HS-27A (cell line): ENCODE results near the gene PDAP1.
"Not testable (repeated sequence)": the region's sequence is repeated elsewhere in the genome, so short reads cannot be mapped to it uniquely, and the experiment has no call there.

Experiments used
- DNase-seq: peaks from one replicate; pipeline ENCODE4 v3.0.0-alpha.2; 2012; ENCODE audit warnings: low read depth, missing footprints

Gene PDAP1

GRCh38 chr7:99379043-99379577 lies 29.3 kb downstream of the PDAP1 start:
- DNase-seq: no peak

- DNase-seq: no peak
Observed at GRCh38 chr7:99375070-99375807, 33.2 kb downstream of the PDAP1 start.

- no peak for DNase-seq
Observed at GRCh38 chr7:99374111-99375064, 34.0 kb downstream of the PDAP1 start, which contains the start of gene ARPC1B. Gene ARPC1B (plus strand): TSS chr7:99374730. CDS start chr7:99385715, 10,985 bp downstream.

GRCh38 chr7:99373091-99374066 lies 35.0 kb downstream of the PDAP1 start:
- no peak for DNase-seq

GRCh38 chr7:99372275-99373090 lies 35.9 kb downstream of the PDAP1 start:
- no peak for DNase-seq

GRCh38 chr7:99371376-99371920 lies 36.9 kb downstream of the PDAP1 start:
- DNase-seq: no peak

- no peak for DNase-seq
Observed at GRCh38 chr7:99369767-99370391, 38.5 kb downstream of the PDAP1 start.

- DNase-seq: no peak
Observed at GRCh38 chr7:99368750-99369389, 39.5 kb downstream of the PDAP1 start.

- DNase-seq: no peak
Observed at GRCh38 chr7:99366646-99367045, 41.8 kb downstream of the PDAP1 start.

- DNase-seq: no peak
Observed at GRCh38 chr7:99365318-99366141, 42.9 kb downstream of the PDAP1 start.

- DNase-seq: no peak
Observed at GRCh38 chr7:99363286-99363685, 45.1 kb downstream of the PDAP1 start.

- DNase-seq: no peak
Observed at GRCh38 chr7:99362801-99363200, 45.6 kb downstream of the PDAP1 start.

- no peak for DNase-seq
Observed at GRCh38 chr7:99359465-99360154, 48.8 kb downstream of the PDAP1 start.

- DNase-seq: not testable (repeated sequence)
Observed at GRCh38 chr7:99358521-99358920, 49.9 kb downstream of the PDAP1 start.

GRCh38 chr7:99357701-99358490 lies 50.5 kb downstream of the PDAP1 start:
- no peak for DNase-seq

- DNase-seq: no peak
Observed at GRCh38 chr7:99355098-99355497, 53.3 kb downstream of the PDAP1 start.

GRCh38 chr7:99352247-99352646 lies 56.1 kb downstream of the PDAP1 start:
- DNase-seq: no peak
